DOHH2 (cell line): ENCODE measurements around the gene SEC22C.

Source experiments
- H3F3A ChIP-seq: fragments of 200-600 bp; sonication (generic), shearing (Covaris generic); 2 replicates; pipeline ENCODE4 v1.6.0; 2016; ENCODE audit warnings: antibody characterized with exemption, mild to moderate bottlenecking; ENCODE audit not compliant: control insufficient read depth, insufficient read depth
- H3K27ac ChIP-seq: fragments of 200-600 bp; sonication (generic); 2 replicates; pipeline ENCODE4 v1.5.1; 2014; ENCODE audit warnings: low read depth, mild to moderate bottlenecking, low read length, moderate library complexity
- H3K27me3 ChIP-seq: fragments of 200-600 bp; sonication (generic); 2 replicates; pipeline ENCODE4 v1.6.1; 2014; ENCODE audit warnings: mild to moderate bottlenecking, low read length, mixed read lengths; ENCODE audit not compliant: control insufficient read depth
- H3K36me3 ChIP-seq: fragments of 200-600 bp; sonication (generic); 2 replicates; pipeline ENCODE4 v1.6.1; 2014; ENCODE audit warnings: mild to moderate bottlenecking, low read length, moderate library complexity, mixed read lengths; ENCODE audit not compliant: control insufficient read depth
- H3K4me1 ChIP-seq: fragments of 200-600 bp; sonication (generic); 2 replicates; pipeline ENCODE4 v1.6.1; 2014; ENCODE audit warnings: mild to moderate bottlenecking, low read length, mixed read lengths; ENCODE audit not compliant: control insufficient read depth
- H3K4me2 ChIP-seq: fragments of 200-600 bp; sonication (generic); 2 replicates; pipeline ENCODE4 v1.6.0; 2014; ENCODE audit warnings: mild to moderate bottlenecking, low read length, moderate library complexity
- H3K4me3 ChIP-seq: fragments of 200-600 bp; sonication (generic); 2 replicates; pipeline ENCODE4 v1.5.1; 2014; ENCODE audit warnings: mild to moderate bottlenecking, low read length, mixed read lengths
- H3K79me2 ChIP-seq: fragments of 200-600 bp; sonication (generic); 2 replicates; pipeline ENCODE4 v1.6.1; 2014; ENCODE audit warnings: mild to moderate bottlenecking, low read length, mixed read lengths; ENCODE audit not compliant: control insufficient read depth
- H3K9me2 ChIP-seq: fragments of 200-600 bp; sonication (generic); replicated peaks from 2 replicates; pipeline ENCODE4 v1.6.1; 2014; ENCODE audit warnings: mild to moderate bottlenecking, low read length, mixed read lengths; ENCODE audit not compliant: control insufficient read depth
- H3K9me3 ChIP-seq: fragments of 200-600 bp; sonication (generic); 2 replicates; pipeline ENCODE4 v1.6.1; 2014; ENCODE audit warnings: antibody characterized with exemption, low read length, mixed read lengths; ENCODE audit not compliant: control insufficient read depth, insufficient read depth
- H4K20me1 ChIP-seq: fragments of 200-600 bp; sonication (generic); 2 replicates; pipeline ENCODE4 v1.6.0; 2014; ENCODE audit warnings: low read depth, mild to moderate bottlenecking, antibody characterized with exemption, low read length, moderate library complexity; ENCODE audit not compliant: control insufficient read depth, insufficient read depth
- CTCF ChIP-seq: fragments of 200-600 bp; sonication (generic); IDR thresholded peaks from one replicate; pipeline ENCODE4 v1.5.1; 2014; ENCODE audit warnings: antibody characterized with exemption, mild to moderate bottlenecking, low read depth, low read length; ENCODE audit not compliant: poor library complexity, severe bottlenecking
- EZH2phosphoT487 ChIP-seq: fragments of 200-600 bp; sonication (generic); IDR thresholded peaks from 2 replicates; pipeline ENCODE4 v1.6.1; 2017; ENCODE audit warnings: borderline replicate concordance, mild to moderate bottlenecking, antibody characterized with exemption, low read length, moderate library complexity, mixed read lengths

SEC22C gene

GRCh38 chr3:42589382-42590109, 7.8 kb upstream of the SEC22C start:
- Histone ChIP-seq H3K4me1 (peaks cover 38% of the 10 kb centered on the region), H3K27ac (peak overlapping the region; percentile 74), H3K4me3 (peak overlapping the region; percentile 85), H3K27me3 (no peaks in the 10 kb centered on the region), H3K36me3 (peaks cover 37% of the 10 kb centered on the region), H3K9me2 (no peaks in the 10 kb centered on the region), H3K79me2 (peaks cover 41% of the 10 kb centered on the region), H3K4me2 (peak overlapping the region; percentile 98), H4K20me1 (no peaks in the 10 kb centered on the region), H3K9me3 (no peaks in the 10 kb centered on the region), H3F3A (peaks cover 9% of the 10 kb centered on the region; the same call in 1 of the 2 replicates)
- TF ChIP-seq EZH2phosphoT487, result no peak
- no peak for TF ChIP-seq CTCF

DNA sequence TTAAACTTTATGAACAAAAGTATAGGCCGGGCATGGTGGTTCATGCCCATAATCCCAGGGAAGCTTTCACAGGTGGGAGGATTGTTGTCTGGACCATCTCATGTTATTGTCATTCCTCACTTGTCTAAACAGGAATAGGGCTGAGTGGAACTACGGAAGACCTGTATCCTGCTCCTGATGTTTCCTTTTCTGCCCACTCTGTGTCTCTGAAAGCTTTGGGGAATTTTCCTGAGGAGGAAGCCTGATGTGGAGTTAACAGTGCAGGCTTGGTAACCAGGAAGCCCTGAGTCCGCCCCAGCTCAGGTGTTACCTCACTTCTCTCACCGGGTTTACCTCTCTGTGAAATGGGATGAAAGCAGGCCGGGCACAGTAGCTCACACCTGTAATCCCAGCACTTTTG, 6.9 kb upstream of the SEC22C start:
- Histone ChIP-seq H3K9me3 (no peaks in the 10 kb centered on the region), H3K4me2 (no peak overlapping the region), H3K27ac (no peak overlapping the region), H3K4me3 (no peak overlapping the region), H3K36me3 (peaks cover 28% of the 10 kb centered on the region), H3K4me1 (peaks cover 31% of the 10 kb centered on the region), H3F3A (peaks cover 3% of the 10 kb centered on the region; the same call in 1 of the 2 replicates), H3K27me3 (no peaks in the 10 kb centered on the region), H3K9me2 (no peaks in the 10 kb centered on the region), H3K79me2 (peaks cover 38% of the 10 kb centered on the region), H4K20me1 (no peaks in the 10 kb centered on the region)
- TF ChIP-seq CTCF (no peak), EZH2phosphoT487 (no peak)

- H3K9me2 ChIP-seq, result no peaks in the 10 kb centered on the region
- H3K36me3 ChIP-seq, result peaks cover 11% of the 10 kb centered on the region
- H3K79me2 ChIP-seq, result peaks cover 51% of the 10 kb centered on the region
- TF ChIP-seq EZH2phosphoT487 (no peak), CTCF (no peak)
- H3K27ac ChIP-seq, result peak overlapping the region; percentile 74
- H3K4me1 ChIP-seq, result peaks cover 29% of the 10 kb centered on the region
- no peaks in the 10 kb centered on the region for H3K9me3 ChIP-seq
- no peaks in the 10 kb centered on the region for H3K27me3 ChIP-seq
- no peaks in the 10 kb centered on the region for H3F3A ChIP-seq
- peak overlapping the region; percentile 91 for H3K4me2 ChIP-seq
- H4K20me1 ChIP-seq, result no peaks in the 10 kb centered on the region
- H3K4me3 ChIP-seq, result peak overlapping the region; percentile 87
These were observed 805 bp upstream of the SEC22C start for GRCh38 chr3:42582474-42583070.
